RWPE2 (cell line): ENCODE results near the gene C16orf86.
A peak's percentile ranks its signal among the peaks of the same experiment; 100 is the strongest.

Experiments
- ATAC-seq: fragments of 200-7000 bp; cut with Tn5 transposase; 3 replicates; pipeline ENCODE4 v1.9.1; 2021; ENCODE audit warnings: low read depth
- DNase-seq: peaks from one replicate; pipeline ENCODE4 v3.0.0-alpha.2; 2020; ENCODE audit warnings: low spot score
- H3K27ac ChIP-seq: fragments of 450-650 bp; 2 replicates; pipeline ENCODE4 v1.5.1; 2017; ENCODE audit warnings: mild to moderate bottlenecking; ENCODE audit not compliant: poor library complexity, severe bottlenecking
- H3K27me3 ChIP-seq: fragments of 250-450 bp; sonication (Bioruptor Pico); 2 replicates; pipeline ENCODE4 v1.5.1; 2021; ENCODE audit warnings: mild to moderate bottlenecking, moderate library complexity; ENCODE audit not compliant: insufficient read depth, poor library complexity, severe bottlenecking
- H3K36me3 ChIP-seq: fragments of 250-450 bp; sonication (Bioruptor Pico); 2 replicates; pipeline ENCODE4 v1.5.1; 2020; ENCODE audit warnings: low read depth, mild to moderate bottlenecking, moderate library complexity
- H3K4me1 ChIP-seq: fragments of 250-450 bp; sonication (Bioruptor Pico); 2 replicates; pipeline ENCODE4 v1.5.1; 2021; ENCODE audit warnings: mild to moderate bottlenecking, moderate library complexity; ENCODE audit not compliant: insufficient read depth, poor library complexity, severe bottlenecking
- H3K4me3 ChIP-seq: fragments of 250-450 bp; sonication (Bioruptor Pico); 2 replicates; pipeline ENCODE4 v1.5.1; 2021; ENCODE audit warnings: mild to moderate bottlenecking, moderate library complexity; ENCODE audit not compliant: severe bottlenecking
- H3K9me3 ChIP-seq: fragments of 250-450 bp; sonication (Bioruptor Pico); 2 replicates; pipeline ENCODE4 v1.5.1; 2021; ENCODE audit warnings: mild to moderate bottlenecking, moderate library complexity; ENCODE audit not compliant: severe bottlenecking
- TF ChIP-seq, protein P1 (sequence below): fragments of 450-650 bp; IDR thresholded peaks from one replicate; pipeline ENCODE4 v1.5.1; 2017; ENCODE audit warnings: mild to moderate bottlenecking, moderate library complexity; ENCODE audit not compliant: poor library complexity, severe bottlenecking

C16orf86 gene

DNA sequence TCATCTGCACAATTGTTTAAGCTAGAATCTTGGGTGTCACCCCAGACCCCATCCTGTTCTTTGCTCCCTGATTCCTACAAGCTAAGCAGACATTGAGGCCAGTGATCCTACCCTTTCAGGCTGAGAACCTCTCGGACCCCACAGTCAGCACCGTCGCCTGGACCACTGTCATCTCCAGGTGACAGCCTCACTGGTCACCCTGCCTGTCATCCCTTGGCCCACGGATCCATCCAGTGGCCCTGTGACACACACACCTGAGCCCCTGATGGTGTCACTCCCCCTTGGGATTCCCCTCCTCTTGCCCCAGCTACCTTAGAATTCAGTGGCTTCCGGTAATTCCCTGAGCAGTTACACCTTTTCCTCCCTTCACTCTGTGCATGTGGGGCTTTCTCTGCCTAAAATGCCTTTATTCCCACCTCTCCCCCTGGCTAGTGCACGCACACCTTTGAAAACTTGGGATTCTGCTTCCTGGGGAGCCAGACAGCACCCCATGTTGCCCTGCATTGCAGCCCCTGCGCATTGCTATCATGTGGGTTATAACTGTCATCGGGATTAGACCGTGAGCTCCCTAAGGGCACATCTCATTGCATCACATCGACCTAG is 3.0 kb downstream of the C16orf86 start:
- Histone ChIP-seq H3K4me3 (no peak overlapping the region), H3K4me1 (peaks cover 6% of the 10 kb centered on the region), H3K9me3 (no peaks in the 10 kb centered on the region), H3K27me3 (no peaks in the 10 kb centered on the region), H3K36me3 (no peaks in the 10 kb centered on the region), H3K27ac (no peak overlapping the region)
- DNase-seq: no peak
- TF ChIP-seq, protein P1, sequence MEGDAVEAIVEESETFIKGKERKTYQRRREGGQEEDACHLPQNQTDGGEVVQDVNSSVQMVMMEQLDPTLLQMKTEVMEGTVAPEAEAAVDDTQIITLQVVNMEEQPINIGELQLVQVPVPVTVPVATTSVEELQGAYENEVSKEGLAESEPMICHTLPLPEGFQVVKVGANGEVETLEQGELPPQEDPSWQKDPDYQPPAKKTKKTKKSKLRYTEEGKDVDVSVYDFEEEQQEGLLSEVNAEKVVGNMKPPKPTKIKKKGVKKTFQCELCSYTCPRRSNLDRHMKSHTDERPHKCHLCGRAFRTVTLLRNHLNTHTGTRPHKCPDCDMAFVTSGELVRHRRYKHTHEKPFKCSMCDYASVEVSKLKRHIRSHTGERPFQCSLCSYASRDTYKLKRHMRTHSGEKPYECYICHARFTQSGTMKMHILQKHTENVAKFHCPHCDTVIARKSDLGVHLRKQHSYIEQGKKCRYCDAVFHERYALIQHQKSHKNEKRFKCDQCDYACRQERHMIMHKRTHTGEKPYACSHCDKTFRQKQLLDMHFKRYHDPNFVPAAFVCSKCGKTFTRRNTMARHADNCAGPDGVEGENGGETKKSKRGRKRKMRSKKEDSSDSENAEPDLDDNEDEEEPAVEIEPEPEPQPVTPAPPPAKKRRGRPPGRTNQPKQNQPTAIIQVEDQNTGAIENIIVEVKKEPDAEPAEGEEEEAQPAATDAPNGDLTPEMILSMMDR: no peak
- no peak for ATAC-seq

GRCh38 chr16:67672306-67672705 is 5.7 kb downstream of the C16orf86 start:
- no peak for DNase-seq
- no peak for ATAC-seq
- no peak overlapping the region for H3K27ac ChIP-seq
- no peaks in the 10 kb centered on the region for H3K27me3 ChIP-seq
- H3K4me3 ChIP-seq: no peak overlapping the region
- no peaks in the 10 kb centered on the region for H3K9me3 ChIP-seq
- TF ChIP-seq, protein P1: no peak
- no peaks in the 10 kb centered on the region for H3K36me3 ChIP-seq
- H3K4me1 ChIP-seq: peaks cover 8% of the 10 kb centered on the region

- no peaks in the 10 kb centered on the region for H3K36me3 ChIP-seq
- no peak for ATAC-seq
- no peaks in the 10 kb centered on the region for H3K9me3 ChIP-seq
- no peak for DNase-seq
- TF ChIP-seq, protein P1: peak; percentile 71
- H3K27me3 ChIP-seq: no peaks in the 10 kb centered on the region
- no peak overlapping the region for H3K4me3 ChIP-seq
- H3K27ac ChIP-seq: peak overlapping the region; percentile 19
- peaks cover 5% of the 10 kb centered on the region for H3K4me1 ChIP-seq
Observed at GRCh38 chr16:67672739-67673662, 6.4 kb downstream of the C16orf86 start.

- no peak overlapping the region for H3K4me3 ChIP-seq
- peaks cover 5% of the 10 kb centered on the region for H3K4me1 ChIP-seq
- no peaks in the 10 kb centered on the region for H3K36me3 ChIP-seq
- no peaks in the 10 kb centered on the region for H3K27me3 ChIP-seq
- TF ChIP-seq, protein P1: no peak
- H3K9me3 ChIP-seq: no peaks in the 10 kb centered on the region
- ATAC-seq (no peak), DNase-seq (no peak)
- H3K27ac ChIP-seq: peak overlapping the region; percentile 19
Observed at GRCh38 chr16:67673712-67674580, 7.3 kb downstream of the C16orf86 start.
